ENCODE results near the gene GPC6.

Gene GPC6

DNA sequence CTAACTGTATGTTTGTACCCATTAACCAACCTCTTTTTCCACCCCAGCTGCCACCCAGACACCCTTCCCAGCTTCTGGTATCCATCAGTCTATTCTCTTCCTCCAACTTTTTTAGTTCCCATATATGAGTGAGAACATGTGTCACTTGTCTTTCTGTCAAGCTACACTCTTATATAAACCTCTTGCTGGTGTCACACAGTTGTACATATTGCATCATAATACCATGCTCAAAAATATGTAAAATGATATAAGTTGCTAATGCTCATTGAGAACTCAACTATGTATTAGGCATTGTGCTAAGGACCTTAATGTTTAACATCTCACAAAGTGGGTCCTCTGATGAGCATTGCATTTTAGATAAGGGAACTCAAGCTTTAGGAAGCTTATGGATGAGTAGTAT lies 395.4 kb downstream of the GPC6 start:
- no peak for DNase-seq

DNA sequence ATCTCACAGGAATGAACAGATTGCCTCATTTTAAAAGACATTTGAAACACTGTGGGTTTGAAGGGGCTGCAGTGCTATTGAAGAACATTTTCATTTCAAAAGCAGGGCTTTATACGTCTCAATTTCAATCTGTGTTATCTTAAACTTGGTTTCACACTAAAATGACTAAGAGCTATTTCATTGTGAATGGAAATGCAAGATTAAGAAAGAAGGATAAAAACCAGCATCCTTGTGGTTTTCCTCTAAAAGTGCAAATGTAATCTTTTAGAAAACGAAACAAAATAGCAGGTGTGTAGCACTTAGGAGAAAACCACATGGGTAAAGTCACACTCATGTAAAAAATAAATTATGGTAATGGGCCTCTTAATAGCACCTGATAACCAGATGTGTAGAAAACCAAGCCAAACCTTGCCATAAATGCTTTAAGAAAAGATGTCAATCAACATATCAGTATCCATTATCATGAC lies 397.7 kb downstream of the GPC6 start:
- no peak for DNase-seq

GRCh38 chr13:93625536-93625935 lies 398.9 kb downstream of the GPC6 start:
- no peak for DNase-seq

- no peak for DNase-seq
Observed at GRCh38 chr13:93628136-93628797, 401.7 kb downstream of the GPC6 start.

- no peak for DNase-seq
Observed at GRCh38 chr13:93635616-93636032, 409.0 kb downstream of the GPC6 start.

DNA sequence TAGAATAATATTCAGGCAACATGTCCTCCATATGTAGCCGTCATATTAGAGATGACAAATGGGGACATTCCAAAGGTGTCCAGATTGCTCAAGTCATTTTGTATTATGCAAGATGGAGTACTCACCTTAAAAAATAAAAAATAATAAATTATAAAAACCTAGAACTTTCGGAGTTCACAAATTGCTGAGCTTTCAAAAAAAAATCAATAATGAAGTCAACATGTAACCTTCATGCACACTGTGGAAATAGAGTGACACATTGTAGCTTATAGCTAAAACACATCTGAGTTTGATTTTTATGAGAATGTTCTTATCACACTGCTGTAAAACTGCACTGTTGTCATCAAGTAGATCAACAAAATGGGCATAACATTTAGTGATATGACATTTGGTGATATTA lies 411.2 kb downstream of the GPC6 start:
- DNase-seq, result no peak

DNA sequence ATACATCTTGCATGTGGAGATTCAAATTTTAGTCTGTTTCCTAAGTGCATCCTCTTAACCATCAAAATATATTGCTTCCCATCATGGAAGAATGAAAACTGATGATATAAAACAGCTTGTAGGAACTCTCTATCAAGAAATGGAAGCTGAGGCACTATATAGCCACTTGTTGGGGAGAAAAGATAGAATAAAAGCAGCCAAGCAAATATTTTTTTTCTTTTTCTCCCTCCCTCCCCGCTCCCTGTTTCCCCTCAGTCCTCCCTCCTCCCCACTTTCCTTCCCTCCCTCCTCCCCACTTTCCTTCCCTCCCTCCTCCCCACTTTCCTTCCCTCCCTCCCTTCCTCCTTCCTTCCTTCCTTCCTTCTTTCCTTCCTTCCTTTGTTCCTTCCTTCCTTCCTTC lies 413.8 kb downstream of the GPC6 start:
- no peak for DNase-seq

- DNase-seq, result no peak
Observed at GRCh38 chr13:93646245-93646644, 419.6 kb downstream of the GPC6 start.

DNA sequence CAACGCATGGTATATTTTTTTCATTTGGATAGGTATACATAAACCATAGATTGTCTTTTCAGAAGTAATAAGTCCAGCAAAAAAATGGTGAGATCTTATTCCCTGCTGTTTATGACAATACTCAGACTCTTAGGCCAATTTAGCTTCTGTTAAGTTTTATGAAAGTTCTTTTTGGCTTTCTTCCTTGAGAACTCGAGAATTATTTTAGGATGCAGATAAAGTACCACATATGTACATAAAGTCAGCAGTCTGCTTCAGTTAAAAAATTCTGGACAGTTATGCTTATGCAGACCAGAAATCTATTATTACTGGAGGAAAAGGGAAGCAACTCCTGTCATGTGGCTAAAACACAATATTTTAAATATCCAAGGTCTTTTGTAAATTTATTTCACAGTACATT lies 422.9 kb downstream of the GPC6 start:
- no peak for DNase-seq

DNA sequence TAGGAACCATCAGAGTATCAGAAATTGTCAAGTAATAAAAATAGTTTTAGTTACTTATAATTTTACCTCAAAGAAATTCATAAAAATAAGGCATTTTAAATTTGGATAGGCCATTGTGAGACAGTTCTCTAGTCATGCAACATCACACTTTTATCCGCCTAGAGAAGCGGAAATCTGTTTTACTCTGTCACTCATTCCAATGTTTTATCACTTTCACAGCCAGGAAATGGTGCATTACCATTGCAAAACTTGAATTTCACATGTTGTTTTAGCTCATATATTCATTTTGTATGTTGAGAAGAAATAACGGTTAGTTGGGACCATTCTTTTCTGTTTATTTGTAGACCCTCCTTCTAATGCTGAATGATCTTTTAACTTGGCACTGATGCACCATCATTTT lies 427.2 kb downstream of the GPC6 start:
- DNase-seq, result no peak

DNA sequence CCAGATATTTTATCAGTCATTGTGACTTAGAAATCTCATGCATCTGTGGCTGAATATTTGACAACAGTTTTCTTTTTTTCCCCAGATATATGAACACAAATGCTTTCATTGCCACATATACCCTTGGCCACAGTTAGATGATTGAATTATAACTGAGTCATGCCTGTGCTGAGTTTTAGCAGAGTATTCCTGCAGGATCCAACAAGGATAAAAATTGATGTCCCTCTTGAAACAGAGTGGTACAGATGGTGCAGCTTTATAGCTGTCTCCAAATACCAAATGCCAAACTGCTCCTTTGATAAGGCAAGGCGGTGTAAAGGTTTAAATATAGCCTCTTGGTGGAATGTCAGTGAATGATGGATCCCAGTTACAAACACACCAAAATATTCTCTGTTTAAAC lies 428.5 kb downstream of the GPC6 start:
- DNase-seq, result no peak

- DNase-seq, result no peak
Observed at GRCh38 chr13:93660391-93661063, 433.9 kb downstream of the GPC6 start.

- no peak for DNase-seq
Observed at GRCh38 chr13:93670866-93671265, 444.3 kb downstream of the GPC6 start.

DNA sequence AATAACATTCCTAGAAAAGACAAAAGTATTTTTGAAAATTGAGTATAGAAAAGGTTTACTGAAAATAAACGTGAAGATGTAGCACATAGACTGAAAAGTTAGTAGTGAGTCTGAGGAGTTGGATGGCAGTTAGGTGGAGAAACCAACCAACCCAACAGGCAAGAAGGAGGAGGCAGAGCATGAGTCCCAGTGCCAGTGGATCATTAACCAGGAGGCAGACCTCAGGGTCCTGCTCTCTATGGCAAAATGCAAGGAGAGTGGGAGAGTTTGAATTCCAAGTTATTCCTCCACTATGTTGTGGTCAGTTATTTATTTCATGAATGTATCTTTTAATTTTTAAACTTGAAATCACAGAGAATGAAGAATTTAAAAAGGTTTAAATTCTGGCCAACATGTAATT lies 446.4 kb downstream of the GPC6 start:
- no peak for DNase-seq

GRCh38 chr13:93673885-93674284 lies 447.3 kb downstream of the GPC6 start:
- DNase-seq, result no peak

DNA sequence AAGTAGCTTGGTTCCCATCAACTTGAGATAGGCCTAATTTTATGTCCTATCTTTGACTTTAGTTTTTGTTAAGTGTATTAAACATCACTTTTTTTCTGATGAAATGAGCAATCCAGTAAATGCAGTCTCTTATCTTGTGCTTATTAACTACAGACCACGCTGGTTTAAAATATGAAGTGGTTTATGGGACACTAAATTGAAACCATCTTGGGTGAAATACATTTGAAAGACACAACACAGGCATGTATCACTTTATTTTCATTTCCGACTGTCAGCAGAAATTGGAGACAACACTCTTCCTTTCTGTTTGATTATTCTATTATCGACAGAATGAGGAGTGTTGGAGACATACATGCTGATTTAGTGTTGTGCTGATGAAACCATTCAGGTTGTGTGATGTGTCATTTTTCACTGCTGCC lies 447.7 kb downstream of the GPC6 start:
- DNase-seq, result no peak

GRCh38 chr13:93680329-93680728 lies 453.7 kb downstream of the GPC6 start:
- DNase-seq, result no peak

- DNase-seq, result no peak
Observed at GRCh38 chr13:93685900-93686299, 459.3 kb downstream of the GPC6 start.

- DNase-seq, result no peak
Observed at GRCh38 chr13:93686399-93686798, 459.8 kb downstream of the GPC6 start.

DNA sequence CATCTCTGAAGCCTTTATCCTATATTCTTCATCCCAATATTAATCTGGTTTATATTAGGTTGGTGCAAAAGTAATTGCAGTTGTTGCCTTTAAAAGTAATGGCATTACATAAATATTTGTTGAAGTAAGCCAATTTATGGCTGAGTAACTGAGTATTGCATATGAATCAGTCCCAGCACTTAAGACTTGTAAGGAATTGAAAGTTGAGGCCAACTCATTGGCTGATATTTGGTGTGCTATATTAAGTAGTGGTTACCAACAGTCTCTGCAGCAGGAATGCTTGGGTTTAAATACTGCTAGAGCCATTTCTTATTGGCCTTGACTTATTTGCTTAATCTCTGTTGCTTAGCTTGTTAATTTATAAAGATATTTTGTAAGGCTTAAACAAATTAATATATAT lies 460.7 kb downstream of the GPC6 start:
- DNase-seq, result no peak

- no peak for DNase-seq
Observed at GRCh38 chr13:93689333-93689732, 462.7 kb downstream of the GPC6 start.

GRCh38 chr13:93690139-93690538 lies 463.5 kb downstream of the GPC6 start:
- DNase-seq, result peak; percentile 78

GRCh38 chr13:93698016-93698613 lies 471.5 kb downstream of the GPC6 start:
- peak; percentile 73 for DNase-seq

GRCh38 chr13:93700115-93700514 lies 473.5 kb downstream of the GPC6 start:
- DNase-seq, result no peak

All from eye (tissue), 1 donor.